GM21423 (cell line): Measurements from ENCODE around the gene C1orf105.

ENCODE experiments used
- ATAC-seq: cut with Tn5 transposase; IDR thresholded peaks from one replicate; pipeline ENCODE4 v1.9.1; 2021; ENCODE audit warnings: mild to moderate bottlenecking, moderate library complexity; ENCODE audit not compliant: unreplicated experiment

C1orf105 gene

GRCh38 chr1:172395576-172395975 is 24.9 kb upstream of the C1orf105 start:
- ATAC-seq, result no peak

- ATAC-seq, result no peak
Measured at GRCh38 chr1:172397221-172397620, 23.3 kb upstream of the C1orf105 start.

GRCh38 chr1:172397633-172398032 is 22.9 kb upstream of the C1orf105 start:
- ATAC-seq, result no peak

GRCh38 chr1:172398193-172398592 is 22.3 kb upstream of the C1orf105 start:
- no peak for ATAC-seq

GRCh38 chr1:172398970-172399755 is 21.3 kb upstream of the C1orf105 start:
- no peak for ATAC-seq

- ATAC-seq, result no peak
Measured at GRCh38 chr1:172399756-172400721, 20.4 kb upstream of the C1orf105 start.

GRCh38 chr1:172400722-172401105 is 19.8 kb upstream of the C1orf105 start:
- ATAC-seq, result no peak

GRCh38 chr1:172401477-172401876 is 19.0 kb upstream of the C1orf105 start:
- no peak for ATAC-seq

- ATAC-seq, result no peak
Measured at GRCh38 chr1:172401892-172402291, 18.6 kb upstream of the C1orf105 start.

GRCh38 chr1:172402878-172403569 is 17.5 kb upstream of the C1orf105 start:
- no peak for ATAC-seq

GRCh38 chr1:172404121-172404520 is 16.4 kb upstream of the C1orf105 start:
- no peak for ATAC-seq

GRCh38 chr1:172405912-172406311 is 14.6 kb upstream of the C1orf105 start:
- no peak for ATAC-seq

- ATAC-seq, result no peak
Measured at GRCh38 chr1:172406968-172407367, 13.5 kb upstream of the C1orf105 start.

GRCh38 chr1:172408958-172409357 is 11.5 kb upstream of the C1orf105 start:
- ATAC-seq, result no peak

- no peak for ATAC-seq
Measured at GRCh38 chr1:172410027-172410426, 10.5 kb upstream of the C1orf105 start.

- ATAC-seq, result no peak
Measured at GRCh38 chr1:172411791-172412338, 8.6 kb upstream of the C1orf105 start.

GRCh38 chr1:172414331-172414730 is 6.2 kb upstream of the C1orf105 start:
- ATAC-seq, result no peak

GRCh38 chr1:172416496-172417035 is 3.9 kb upstream of the C1orf105 start:
- no peak for ATAC-seq

GRCh38 chr1:172417557-172417956 is 2.9 kb upstream of the C1orf105 start:
- no peak for ATAC-seq

GRCh38 chr1:172421974-172422604 is 1.6 kb downstream of the C1orf105 start:
- no peak for ATAC-seq
